Trophoblast cell (in vitro differentiated cells and primary cell): ENCODE data around the gene SLC4A1.

Experiments
- DNase-seq, 2 donors: peaks; one replicate each; pipeline ENCODE4 v3.0.0-alpha.2; 2016
- H2AFZ ChIP-seq: 2 replicates; pipeline ENCODE4 v1.6.1; 2013; ENCODE audit warnings: low read length, moderate library complexity, mild to moderate bottlenecking; ENCODE audit not compliant: insufficient read depth, poor library complexity
- H2AK5ac ChIP-seq: 2 replicates; pipeline ENCODE4 v1.6.1; 2013; ENCODE audit warnings: mild to moderate bottlenecking, low read length
- H2BK120ac ChIP-seq: 2 replicates; pipeline ENCODE4 v1.6.1; 2013; ENCODE audit warnings: low read length, mild to moderate bottlenecking, moderate library complexity; ENCODE audit not compliant: insufficient read depth, poor library complexity
- H2BK12ac ChIP-seq: 2 replicates; pipeline ENCODE4 v1.6.1; 2013; ENCODE audit warnings: mild to moderate bottlenecking, low read length, moderate library complexity
- H2BK5ac ChIP-seq: 2 replicates; pipeline ENCODE4 v1.6.1; 2013; ENCODE audit warnings: low read length, low read depth, moderate library complexity, mild to moderate bottlenecking; ENCODE audit not compliant: poor library complexity
- H3K14ac ChIP-seq: 2 replicates; pipeline ENCODE4 v1.6.1; 2013; ENCODE audit warnings: mild to moderate bottlenecking, low read length
- H3K18ac ChIP-seq: 2 replicates; pipeline ENCODE4 v1.6.1; 2013; ENCODE audit warnings: mild to moderate bottlenecking, low read length
- H3K23ac ChIP-seq: 2 replicates; pipeline ENCODE4 v1.6.1; 2013; ENCODE audit warnings: low read length
- H3K27ac ChIP-seq: 2 replicates; pipeline ENCODE4 v1.5.1; 2013; ENCODE audit warnings: low read depth, mild to moderate bottlenecking, inconsistent platforms, low read length, moderate library complexity
- H3K27me3 ChIP-seq: 2 replicates; pipeline ENCODE4 v1.6.1; 2013; ENCODE audit warnings: inconsistent platforms, mild to moderate bottlenecking, low read length, moderate library complexity; ENCODE audit not compliant: insufficient read depth
- H3K36me3 ChIP-seq, 2 experiments: 1 replicate in 1 of 2; 2 replicates in 1 of 2; pipeline ENCODE4 v1.6.1; 2013; ENCODE audit warnings: low read length in 2 of 2, mild to moderate bottlenecking in 2 of 2, moderate library complexity in 1 of 2; ENCODE audit not compliant: insufficient read depth in 2 of 2, control insufficient read depth in 1 of 2
- H3K4ac ChIP-seq: 2 replicates; pipeline ENCODE4 v1.6.1; 2013; ENCODE audit warnings: low read depth, mild to moderate bottlenecking, low read length, moderate library complexity
- H3K4me1 ChIP-seq, 2 experiments: 1 replicate in 1 of 2; 2 replicates in 1 of 2; pipeline ENCODE4 v1.6.1; 2013; ENCODE audit warnings: low read length in 2 of 2, mild to moderate bottlenecking in 2 of 2, moderate library complexity in 1 of 2; ENCODE audit not compliant: insufficient read depth in 2 of 2, control insufficient read depth in 1 of 2
- H3K4me2 ChIP-seq: 2 replicates; pipeline ENCODE4 v1.6.1; 2013; ENCODE audit warnings: inconsistent platforms, mild to moderate bottlenecking, low read length, moderate library complexity
- H3K4me3 ChIP-seq: 2 replicates; pipeline ENCODE4 v1.5.1; 2013; ENCODE audit warnings: mild to moderate bottlenecking, low read depth, low read length, inconsistent platforms
- H3K79me1 ChIP-seq: one replicate; pipeline ENCODE4 v1.6.1; 2013; ENCODE audit warnings: low read length
- H3K79me2 ChIP-seq: 2 replicates; pipeline ENCODE4 v1.6.1; 2013; ENCODE audit warnings: low read length, mild to moderate bottlenecking; ENCODE audit not compliant: control insufficient read depth, insufficient read depth, poor library complexity
- H3K9ac ChIP-seq: 2 replicates; pipeline ENCODE4 v1.6.1; 2013; ENCODE audit warnings: mild to moderate bottlenecking, low read length
- H3K9me3 ChIP-seq: 2 replicates; pipeline ENCODE4 v1.6.1; 2013; ENCODE audit warnings: low read depth, mild to moderate bottlenecking, control low read depth, inconsistent platforms, low read length; ENCODE audit not compliant: insufficient read depth
- H4K12ac ChIP-seq: 2 replicates; pipeline ENCODE4 v1.6.1; 2013; ENCODE audit warnings: low read depth, mild to moderate bottlenecking, low read length, moderate library complexity
- H4K8ac ChIP-seq: 2 replicates; pipeline ENCODE4 v1.6.1; 2013; ENCODE audit warnings: low read depth, mild to moderate bottlenecking, low read length, moderate library complexity
- H4K91ac ChIP-seq: one replicate; pipeline ENCODE4 v1.6.1; 2013; ENCODE audit warnings: low read depth, mild to moderate bottlenecking, low read length, moderate library complexity
- WGBS: extraction: QIAGEN DNeasy Blood & Tissue Kit; methylation state at CpG from one replicate; pipeline ENCODE4 v1.1.7; 2013; ENCODE audit warnings: missing lambda C conversion rate; ENCODE audit not compliant: insufficient read length, insufficient coverage; ENCODE audit errors: extremely low coverage; 5-methylcytosine and 5-hydroxymethylcytosine counted together

The SLC4A1 gene

DNA sequence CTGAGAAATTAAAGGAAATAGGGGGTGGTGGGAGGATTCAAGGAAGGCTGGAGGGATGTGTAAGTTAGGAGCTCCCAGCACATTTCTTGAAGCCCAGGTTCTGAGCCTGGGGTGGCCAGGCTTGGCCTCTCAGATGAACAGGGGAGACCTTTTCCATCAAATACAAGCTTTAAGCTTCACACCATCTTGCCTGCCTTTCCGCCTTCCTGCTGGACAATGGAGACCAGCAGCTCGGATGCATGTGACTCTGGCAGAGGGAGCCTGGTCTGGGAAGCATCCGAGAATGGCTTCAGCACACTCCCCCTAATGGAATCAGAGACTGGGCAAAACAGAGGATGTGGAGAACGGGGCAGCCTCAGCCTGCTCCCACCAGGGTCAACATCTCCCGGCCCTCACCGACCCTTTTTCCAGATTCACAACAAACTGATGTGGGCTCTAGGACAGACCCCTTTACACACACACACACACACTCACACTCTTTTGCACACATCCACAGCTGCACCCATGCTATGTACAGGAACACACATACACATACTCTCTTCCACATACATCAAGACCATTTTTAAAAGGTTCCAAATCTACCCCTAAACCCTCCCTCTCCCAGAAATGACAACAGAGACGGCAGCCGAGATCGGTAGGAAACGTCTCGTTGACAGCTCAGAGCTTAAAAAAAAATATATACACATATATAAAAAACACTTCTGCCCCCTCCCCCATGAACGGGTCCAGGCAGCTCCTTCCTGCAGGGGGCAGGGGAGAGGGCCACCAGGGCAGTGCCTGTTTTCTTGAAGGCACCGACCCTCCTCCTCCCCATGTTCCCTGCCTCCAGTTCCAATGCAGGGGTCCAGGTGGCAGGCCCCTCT lies 61.7 kb downstream of the SLC4A1 start:
- DNase-seq = no peak
- Histone ChIP-seq H2AK5ac (no peak overlapping the region), H3K4me3 (peak overlapping the region; percentile 8), H2BK120ac (no peak overlapping the region), H3K9ac (no peak overlapping the region), H3K27ac (no peak overlapping the region), H3K79me2 (no peaks in the 10 kb centered on the region), H3K18ac (no peak overlapping the region), H4K91ac (no peak overlapping the region), H3K4ac (no peak overlapping the region), H3K9me3 (no peaks in the 10 kb centered on the region), H4K8ac (no peak overlapping the region), H3K79me1 (no peaks in the 10 kb centered on the region), H3K4me2 (no peak overlapping the region), H4K12ac (no peak overlapping the region), H3K27me3 (no peaks in the 10 kb centered on the region), H2AFZ (no peak overlapping the region), H3K4me1 (peaks cover 3 to 4% of the 10 kb centered on the region in 2 experiments), H2BK12ac (no peak overlapping the region), H3K36me3 (peaks cover 41 to 44% of the 10 kb centered on the region in 2 experiments), H2BK5ac (no peak overlapping the region), H3K23ac (no peak overlapping the region), H3K14ac (no peak overlapping the region)
- WGBS = no CpG with 5 or more reads among the region's 13 CpGs

DNA sequence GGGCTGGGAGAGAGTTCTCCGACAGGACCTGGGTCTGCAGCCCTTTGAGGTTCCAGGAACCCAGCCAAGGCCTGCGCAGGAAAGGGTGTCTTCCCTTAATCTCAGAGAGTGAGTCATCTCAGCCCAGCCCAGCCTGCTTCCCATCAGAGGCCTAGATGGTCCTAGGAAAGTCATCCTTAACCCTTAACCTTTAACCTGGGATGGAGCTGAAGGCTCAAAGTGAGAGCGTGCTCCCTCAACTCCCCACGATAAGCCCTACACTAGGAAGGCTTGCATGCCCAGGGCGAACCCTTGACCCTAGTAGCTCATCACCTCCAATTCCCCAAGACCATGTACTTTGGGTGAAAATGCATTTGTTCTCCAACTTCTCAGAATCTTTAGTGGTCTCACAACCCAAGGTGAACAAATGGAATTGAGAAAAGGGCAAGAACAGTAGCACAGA lies 63.5 kb downstream of the SLC4A1 start:
- no peak overlapping the region for H3K4ac ChIP-seq
- H2AFZ ChIP-seq = no peak overlapping the region
- H4K91ac ChIP-seq = no peak overlapping the region
- peaks cover 0 to 3% of the 10 kb centered on the region in 2 experiments for H3K4me1 ChIP-seq
- no peak overlapping the region for H3K4me3 ChIP-seq
- H3K9ac ChIP-seq = no peak overlapping the region
- H2AK5ac ChIP-seq = no peak overlapping the region
- no peak overlapping the region for H4K8ac ChIP-seq
- H3K79me1 ChIP-seq = peaks cover 6% of the 10 kb centered on the region
- no peak for DNase-seq
- H3K27ac ChIP-seq = no peak overlapping the region
- H2BK120ac ChIP-seq = no peak overlapping the region
- WGBS = no CpG with 5 or more reads among the region's 5 CpGs
- no peak overlapping the region for H3K14ac ChIP-seq
- peaks cover 27 to 28% of the 10 kb centered on the region in 2 experiments for H3K36me3 ChIP-seq
- H3K9me3 ChIP-seq = no peaks in the 10 kb centered on the region
- no peak overlapping the region for H4K12ac ChIP-seq
- no peaks in the 10 kb centered on the region for H3K27me3 ChIP-seq
- H3K79me2 ChIP-seq = peaks cover 5% of the 10 kb centered on the region
- no peak overlapping the region for H2BK5ac ChIP-seq
- H3K23ac ChIP-seq = no peak overlapping the region
- H3K18ac ChIP-seq = no peak overlapping the region
- no peak overlapping the region for H2BK12ac ChIP-seq
- H3K4me2 ChIP-seq = no peak overlapping the region

- H3K79me2 ChIP-seq = peaks cover 7% of the 10 kb centered on the region
- H2AFZ ChIP-seq = no peak overlapping the region
Measured at GRCh38 chr17:44203731-44204440, 64.0 kb downstream of the SLC4A1 start.

GRCh38 chr17:44202756-44203155 lies 65.2 kb downstream of the SLC4A1 start:
- H3K36me3 ChIP-seq = peaks cover 13 to 14% of the 10 kb centered on the region in 2 experiments
- WGBS = no CpG with 5 or more reads among the region's 4 CpGs
- H2AK5ac ChIP-seq = no peak overlapping the region
- no peak overlapping the region for H3K4me3 ChIP-seq
- H4K12ac ChIP-seq = no peak overlapping the region
- H3K9ac ChIP-seq = no peak overlapping the region
- peaks cover 18% of the 10 kb centered on the region for H3K79me2 ChIP-seq
- no peak overlapping the region for H2AFZ ChIP-seq
- H3K4ac ChIP-seq = no peak overlapping the region
- H2BK5ac ChIP-seq = no peak overlapping the region
- H4K8ac ChIP-seq = no peak overlapping the region
- H3K9me3 ChIP-seq = no peaks in the 10 kb centered on the region
- no peaks in the 10 kb centered on the region for H3K27me3 ChIP-seq
- no peak overlapping the region for H4K91ac ChIP-seq
- H2BK12ac ChIP-seq = no peak overlapping the region
- H3K18ac ChIP-seq = no peak overlapping the region
- peaks cover 14% of the 10 kb centered on the region for H3K79me1 ChIP-seq
- DNase-seq = no peak
- H3K14ac ChIP-seq = no peak overlapping the region
- no peak overlapping the region for H2BK120ac ChIP-seq
- no peak overlapping the region for H3K4me2 ChIP-seq
- no peak overlapping the region for H3K23ac ChIP-seq
- no peak overlapping the region for H3K27ac ChIP-seq
- peaks cover 6 to 11% of the 10 kb centered on the region in 2 experiments for H3K4me1 ChIP-seq

More at GRCh38 chr17:44203731-44204440, 64.0 kb downstream of the SLC4A1 start:
- H3K4me1 ChIP-seq = peaks cover 0 to 3% of the 10 kb centered on the region in 2 experiments
- H3K9me3 ChIP-seq = no peaks in the 10 kb centered on the region
- H3K14ac ChIP-seq = no peak overlapping the region
- DNase-seq = peak in 1 of 2 donors; percentile 64
- no peak overlapping the region for H2AK5ac ChIP-seq
- no peak overlapping the region for H3K4me2 ChIP-seq
- H4K8ac ChIP-seq = no peak overlapping the region
- H2BK12ac ChIP-seq = no peak overlapping the region
- H2BK5ac ChIP-seq = no peak overlapping the region
- no peak overlapping the region for H3K9ac ChIP-seq
- no peak overlapping the region for H3K27ac ChIP-seq
- H3K36me3 ChIP-seq = peaks cover 22 to 23% of the 10 kb centered on the region in 2 experiments
- no peak overlapping the region for H2BK120ac ChIP-seq
- H3K27me3 ChIP-seq = no peaks in the 10 kb centered on the region
- H3K79me1 ChIP-seq = peaks cover 9% of the 10 kb centered on the region
- H3K23ac ChIP-seq = no peak overlapping the region
- no peak overlapping the region for H3K4me3 ChIP-seq
- no peak overlapping the region for H4K12ac ChIP-seq
- no CpG with 5 or more reads among the region's 9 CpGs for WGBS
- H3K18ac ChIP-seq = no peak overlapping the region
- no peak overlapping the region for H4K91ac ChIP-seq
- no peak overlapping the region for H3K4ac ChIP-seq
